Endothelial cell of umbilical vein (primary cell): ENCODE measurements around the gene GPSM1. TPM values are rescaled to one million over a fixed set of nuclear protein-coding genes. Genes with fewer than 3 reads are reported as not detected.

ENCODE experiments used
- BruUV-seq: library from RNA; stranded (reverse); fragments of 400-500 nt; replicated peaks from 2 replicates; lab custom pipeline; 2021; lab: Mats Ljungman, UMichigan
- CTCF ChIA-PET: fragments of 300-600, 350-600 bp; sonication (Branson Sonifier 250); formaldehyde crosslinking; loops from one replicate; lab custom pipeline; 2021; ENCODE audit warnings: antibody characterized with exemption, inconsistent platforms; lab: Charles Lee
- POLR2A ChIA-PET: fragments of 300-600, 350-600 bp; sonication (Branson Sonifier 250); formaldehyde crosslinking; loops from one replicate; lab custom pipeline; 2021; ENCODE audit warnings: antibody characterized with exemption, inconsistent platforms; lab: Charles Lee
- DNase-seq: peaks from one replicate; pipeline ENCODE4 v3.0.0-alpha.2; 2011; ENCODE audit warnings: low read depth, low spot score
- FAIRE-seq: peaks from 2 replicates; lab custom pipeline; 2011; peaks lifted over from hg19 to GRCh38; lab: Jason Lieb, UNC
- H2AFZ ChIP-seq: 2 replicates; pipeline ENCODE4 v1.6.0; 2012; ENCODE audit warnings: low read depth, low read length, control low read depth, inconsistent platforms
- H3K27ac ChIP-seq: 2 replicates; pipeline ENCODE4 v1.5.1; 2011; ENCODE audit warnings: low read depth, mild to moderate bottlenecking, control low read depth, low read length, moderate library complexity; ENCODE audit not compliant: insufficient read depth
- H3K27me3 ChIP-seq, 2 experiments: 2 replicates each; pipeline versions ENCODE4 v1.6.0 to v1.6.1; 2011; ENCODE audit warnings: low read length in 2 of 2, mixed read lengths in 1 of 2; ENCODE audit not compliant: control insufficient read depth in 2 of 2, insufficient read depth in 2 of 2
- H3K36me3 ChIP-seq, 2 experiments: 2 replicates in 1 of 2; 3 replicates in 1 of 2; pipeline ENCODE4 v1.5.1; 2011; ENCODE audit warnings: low read length in 2 of 2, mild to moderate bottlenecking in 1 of 2, moderate library complexity in 1 of 2; ENCODE audit not compliant: control insufficient read depth in 2 of 2, insufficient read depth in 2 of 2; ENCODE audit errors: extremely low read depth in 1 of 2
- H3K4me1 ChIP-seq: 3 replicates; pipeline ENCODE4 v1.5.1; 2011; ENCODE audit warnings: mild to moderate bottlenecking, low read length; ENCODE audit not compliant: control insufficient read depth, insufficient read depth; ENCODE audit errors: extremely low read depth
- H3K4me2 ChIP-seq: 2 replicates; pipeline ENCODE4 v1.6.1; 2011; ENCODE audit warnings: low read length, control low read depth, mixed read lengths; ENCODE audit not compliant: insufficient read depth
- H3K4me3 ChIP-seq, 3 experiments: fragments of 200-600 bp in 1 of 3; sonication (generic), shearing (Covaris generic) in 1 of 3; replicated peaks in 1 of 3; 2 replicates each; pipeline ENCODE4 v1.5.1; 2011 to 2016; ENCODE audit warnings: control low read depth in 3 of 3, low read length in 3 of 3, mild to moderate bottlenecking in 2 of 3, inconsistent platforms in 1 of 3, low read depth in 1 of 3, moderate library complexity in 1 of 3; ENCODE audit not compliant: insufficient read depth in 1 of 3
- H3K79me2 ChIP-seq: 2 replicates; pipeline ENCODE4 v1.6.0; 2012; ENCODE audit warnings: low read length, inconsistent platforms; ENCODE audit not compliant: control insufficient read depth, insufficient read depth
- H3K9ac ChIP-seq: replicated peaks from 2 replicates; pipeline ENCODE3; 2011; ENCODE audit warnings: low read length, control low read depth; ENCODE audit not compliant: insufficient read depth; ENCODE audit errors: extremely low read depth
- H3K9me1 ChIP-seq: replicated peaks from 3 replicates; pipeline ENCODE4 v1.6.0; 2011; ENCODE audit warnings: mild to moderate bottlenecking, low read length; ENCODE audit not compliant: control insufficient read depth, insufficient read depth; ENCODE audit errors: extremely low read depth
- H3K9me3 ChIP-seq: replicated peaks from 2 replicates; pipeline ENCODE4 v1.5.1; 2012; ENCODE audit warnings: low read length, inconsistent platforms; ENCODE audit not compliant: control insufficient read depth, insufficient read depth
- H4K20me1 ChIP-seq: replicated peaks from 2 replicates; pipeline ENCODE3; 2011; ENCODE audit warnings: mild to moderate bottlenecking, low read length; ENCODE audit not compliant: control insufficient read depth, insufficient read depth; ENCODE audit errors: extremely low read depth
- EZH2 ChIP-seq: IDR thresholded peaks from 2 replicates; pipeline ENCODE4 v1.6.1; 2012; ENCODE audit warnings: borderline replicate concordance, low read depth, mild to moderate bottlenecking, moderate library complexity, low read length, inconsistent platforms; ENCODE audit not compliant: severe bottlenecking
- FOS ChIP-seq: IDR thresholded peaks from 2 replicates; pipeline ENCODE4 v1.6.1; 2011; ENCODE audit warnings: mild to moderate bottlenecking, low read length, moderate library complexity, borderline replicate concordance; ENCODE audit not compliant: insufficient read depth
- GATA2 ChIP-seq: IDR thresholded peaks from 2 replicates; pipeline ENCODE4 v1.7.0; 2011; ENCODE audit warnings: low read depth, mild to moderate bottlenecking, moderate library complexity, mixed read lengths, low read length; ENCODE audit not compliant: insufficient read length, insufficient read depth
- JUN ChIP-seq: IDR thresholded peaks from 2 replicates; pipeline ENCODE4 v1.6.1; 2011; ENCODE audit warnings: borderline replicate concordance, low read depth; ENCODE audit not compliant: insufficient read length, insufficient read depth
- MYC ChIP-seq: IDR thresholded peaks from one replicate; pipeline ENCODE4 v1.6.1; 2011; ENCODE audit warnings: mild to moderate bottlenecking, low read depth, low read length
- POLR2A ChIP-seq: IDR thresholded peaks from 2 replicates; pipeline ENCODE4 v1.6.1; 2012; ENCODE audit warnings: low read depth, mild to moderate bottlenecking, control low read depth, low read length
- POLR2AphosphoS5 ChIP-seq: IDR thresholded peaks from 2 replicates; pipeline ENCODE4 v1.6.1; 2012; ENCODE audit warnings: low read depth, mild to moderate bottlenecking, control low read depth, low read length, moderate library complexity; ENCODE audit not compliant: insufficient read depth
- dilution Hi-C: fragments of 300-500 bp; cut with MboI; formaldehyde crosslinking; loops from one replicate; pipeline ENCODE4 v1.15.0; 2019; ENCODE audit warnings: low sequenced_read_pairs; ENCODE audit not compliant: extremely low pct_ligation_motif_present
- intact Hi-C: fragments of 100-400 bp; cut with micrococcal nuclease; formaldehyde crosslinking; loops from one replicate; pipeline ENCODE4 v1.10.0; 2022
- polyA plus RNA-seq, 4 experiments: library from polyadenylated mRNA; depleted of rRNA in 3 of 4; stranded (reverse) in 3 of 4; unstranded in 1 of 4; fragments of >200 nt; gene quantifications; 2 replicates each; pipeline versions ENCODE4 v1.2.1 to v1.2.3, GENCODE V29; 2011 to 2012; ENCODE audit warnings: missing spikeins in 1 of 4
- total RNA-seq: library from RNA; stranded (reverse); gene quantifications from 2 replicates; pipeline ENCODE4 v1.2.3, GENCODE V29; 2021
- TF ChIP-seq, protein P1 (sequence below), 2 donors: IDR thresholded peaks; 1 replicate in 1 of 2; 2 replicates in 1 of 2; pipeline ENCODE4 v1.5.1; 2011; ENCODE audit warnings: low read length in 2 of 2, mild to moderate bottlenecking in 2 of 2, moderate library complexity in 2 of 2, control low read depth in 1 of 2, inconsistent platforms in 1 of 2, low read depth in 1 of 2; ENCODE audit not compliant: insufficient read depth in 1 of 2; ENCODE audit errors: extremely low read depth in 1 of 2
- TF ChIP-seq, protein P2 (sequence below): IDR thresholded peaks from 2 replicates; pipeline ENCODE4 v1.6.1; 2011; ENCODE audit not compliant: insufficient read depth, insufficient read length

GPSM1 gene
- total and polyA plus RNA-seq, 2 donors (not counting 3 experiments of a cell fraction or from before 2014, with no cell fraction given): 34.6 to 47.1 TPM

DNA sequence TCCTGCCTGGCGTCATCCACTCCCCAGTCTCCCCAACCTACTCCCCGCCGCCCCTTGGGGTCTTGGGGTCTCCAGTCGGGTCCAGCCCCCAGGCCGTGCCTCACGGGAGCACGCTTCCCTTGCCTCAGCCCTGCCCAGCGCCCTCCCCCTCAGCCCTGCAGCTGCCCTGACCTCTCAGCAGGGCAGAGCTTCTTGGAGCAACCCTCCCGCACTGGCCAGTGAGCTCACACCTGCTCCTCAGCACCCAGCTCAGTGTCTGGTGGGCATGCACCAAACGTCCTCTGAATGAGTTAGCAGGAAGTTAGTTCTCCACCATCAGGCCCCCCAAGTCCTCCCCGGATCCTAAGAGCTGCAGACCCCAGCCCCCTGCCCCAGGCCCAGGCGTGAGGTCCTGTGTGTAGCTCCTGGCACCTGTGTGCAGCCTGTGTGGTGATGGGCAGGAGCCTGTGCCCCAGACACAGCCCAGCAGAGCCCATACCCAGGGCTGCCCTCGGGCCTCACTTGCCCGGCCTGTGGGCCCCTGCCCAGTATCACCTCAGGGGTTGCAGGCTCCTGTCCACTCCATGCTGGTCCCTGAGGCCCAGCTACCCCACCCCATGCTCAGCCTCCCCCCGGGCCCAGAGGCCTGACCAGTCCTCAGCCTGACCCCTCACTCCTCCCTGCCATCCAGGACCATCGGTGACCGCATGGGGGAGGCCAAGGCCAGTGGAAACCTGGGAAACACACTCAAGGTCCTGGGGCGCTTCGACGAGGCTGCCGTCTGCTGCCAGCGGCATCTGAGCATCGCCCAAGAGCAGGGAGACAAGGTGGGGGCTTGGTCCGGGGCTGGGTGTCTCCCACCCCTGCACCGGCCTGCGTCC, 8.2 kb downstream of the GPSM1 start:
- Histone ChIP-seq H2AFZ (no peak overlapping the region), H3K9ac (no peak overlapping the region), H3K4me1 (no peaks in the 10 kb centered on the region), H3K4me2 (no peak overlapping the region), H3K4me3 (no peak overlapping the region), H3K27ac (no peak overlapping the region), H3K9me3 (no peaks in the 10 kb centered on the region), H3K27me3 (no peaks in the 10 kb centered on the region), H3K36me3 (peaks cover 5 to 33% of the 10 kb centered on the region in 2 experiments), H3K9me1 (no peaks in the 10 kb centered on the region), H4K20me1 (no peaks in the 10 kb centered on the region), H3K79me2 (peaks cover 16% of the 10 kb centered on the region)
- ChIA-PET POLR2A (no interaction called here), CTCF (interaction anchor here (1.0 kb wide), 1 partner anchor 74 kb away, joined by 3 read pairs; no protein-coding TSS in a partner anchor)
- no TSS peak for BruUV-seq
- no peak for DNase-seq
- no peak for TF ChIP-seq POLR2A
- TF ChIP-seq EZH2: no peak
- no peak for TF ChIP-seq JUN
- TF ChIP-seq, protein P1, sequence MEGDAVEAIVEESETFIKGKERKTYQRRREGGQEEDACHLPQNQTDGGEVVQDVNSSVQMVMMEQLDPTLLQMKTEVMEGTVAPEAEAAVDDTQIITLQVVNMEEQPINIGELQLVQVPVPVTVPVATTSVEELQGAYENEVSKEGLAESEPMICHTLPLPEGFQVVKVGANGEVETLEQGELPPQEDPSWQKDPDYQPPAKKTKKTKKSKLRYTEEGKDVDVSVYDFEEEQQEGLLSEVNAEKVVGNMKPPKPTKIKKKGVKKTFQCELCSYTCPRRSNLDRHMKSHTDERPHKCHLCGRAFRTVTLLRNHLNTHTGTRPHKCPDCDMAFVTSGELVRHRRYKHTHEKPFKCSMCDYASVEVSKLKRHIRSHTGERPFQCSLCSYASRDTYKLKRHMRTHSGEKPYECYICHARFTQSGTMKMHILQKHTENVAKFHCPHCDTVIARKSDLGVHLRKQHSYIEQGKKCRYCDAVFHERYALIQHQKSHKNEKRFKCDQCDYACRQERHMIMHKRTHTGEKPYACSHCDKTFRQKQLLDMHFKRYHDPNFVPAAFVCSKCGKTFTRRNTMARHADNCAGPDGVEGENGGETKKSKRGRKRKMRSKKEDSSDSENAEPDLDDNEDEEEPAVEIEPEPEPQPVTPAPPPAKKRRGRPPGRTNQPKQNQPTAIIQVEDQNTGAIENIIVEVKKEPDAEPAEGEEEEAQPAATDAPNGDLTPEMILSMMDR (IDR thresholded peaks at IDR 0.05; ENCODE audit: extremely low read depth in 1 of 2, insufficient read depth in 1 of 2, low read depth in 1 of 2, low read length in 2 of 2): no peak
- TF ChIP-seq MYC: no peak
- no peak for TF ChIP-seq FOS
- TF ChIP-seq, protein P2, sequence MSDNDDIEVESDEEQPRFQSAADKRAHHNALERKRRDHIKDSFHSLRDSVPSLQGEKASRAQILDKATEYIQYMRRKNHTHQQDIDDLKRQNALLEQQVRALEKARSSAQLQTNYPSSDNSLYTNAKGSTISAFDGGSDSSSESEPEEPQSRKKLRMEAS: no peak
- no peak for TF ChIP-seq POLR2AphosphoS5
- no peak for TF ChIP-seq GATA2
- intact Hi-C loops: no loop called here
- no peak for FAIRE-seq
- dilution Hi-C loops: no loop called here
